PC-3 (cell line): ENCODE results near the gene PNLIPRP2. TPM values are rescaled to one million over a fixed set of nuclear protein-coding genes. Genes with fewer than 3 reads are reported as not detected.

ENCODE experiments used
- ATAC-seq: fragments of 200-7000 bp; cut with Tn5 transposase; 2 replicates; pipeline ENCODE4 v1.9.1; 2020; ENCODE audit warnings: mild to moderate bottlenecking, moderate library complexity
- BruUV-seq: library from RNA; stranded (reverse); fragments of 400-500 nt; replicated peaks from 2 replicates; lab custom pipeline; 2021; lab: Mats Ljungman, UMichigan
- CTCF ChIA-PET: fragments of 300-600 bp; sonication (Branson Sonifier 250); formaldehyde crosslinking; loops from one replicate; lab custom pipeline; 2022; ENCODE audit warnings: antibody characterized with exemption; lab: Charles Lee
- POLR2A ChIA-PET: fragments of 300-600 bp; sonication (Branson Sonifier 250); formaldehyde crosslinking; loops from one replicate; lab custom pipeline; 2022; ENCODE audit warnings: antibody characterized with exemption; ENCODE audit not compliant: unreplicated experiment; lab: Charles Lee
- DNase-seq: peaks from one replicate; pipeline ENCODE4 v3.0.0-alpha.2; 2015
- H2AFZ ChIP-seq: fragments of 300-600 bp; sonication (generic); 2 replicates; pipeline ENCODE4 v1.6.0; 2016; ENCODE audit warnings: antibody characterized with exemption, low read length
- H3F3A ChIP-seq: fragments of 300-600 bp; sonication (generic); one replicate; pipeline ENCODE4 v1.6.0; 2017; ENCODE audit warnings: antibody characterized with exemption, low read length, control low read depth, mild to moderate bottlenecking; ENCODE audit not compliant: unreplicated experiment
- H3K27ac ChIP-seq: fragments of 300-600 bp; sonication (generic); 2 replicates; pipeline ENCODE4 v1.5.1; 2016; ENCODE audit warnings: mild to moderate bottlenecking, low read length
- H3K27me3 ChIP-seq: fragments of 300-600 bp; sonication (generic); 2 replicates; pipeline ENCODE4 v1.6.1; 2016; ENCODE audit warnings: low read length, mixed read lengths
- H3K36me3 ChIP-seq: fragments of 300-600 bp; sonication (generic); 2 replicates; pipeline ENCODE4 v1.6.1; 2016; ENCODE audit warnings: low read depth, mixed run types, low read length, mixed read lengths
- H3K4me1 ChIP-seq: fragments of 300-600 bp; sonication (generic); 2 replicates; pipeline ENCODE4 v1.5.1; 2016; ENCODE audit warnings: low read length; ENCODE audit not compliant: insufficient read depth
- H3K4me2 ChIP-seq: fragments of 300-600 bp; sonication (generic); 2 replicates; pipeline ENCODE4 v1.6.0; 2016; ENCODE audit warnings: low read length
- H3K4me3 ChIP-seq: fragments of 300-600 bp; sonication (generic); 2 replicates; pipeline ENCODE4 v1.5.1; 2016; ENCODE audit warnings: mild to moderate bottlenecking, low read length, mixed read lengths
- H3K79me2 ChIP-seq: fragments of 300-600 bp; sonication (generic); 2 replicates; pipeline ENCODE4 v1.6.1; 2017; ENCODE audit warnings: low read length, mixed read lengths
- H3K9ac ChIP-seq: fragments of 300-600 bp; sonication (generic); 2 replicates; pipeline ENCODE4 v1.6.0; 2016; ENCODE audit warnings: mild to moderate bottlenecking, low read length
- H3K9me2 ChIP-seq: fragments of 300-600 bp; sonication (generic); replicated peaks from 2 replicates; pipeline ENCODE4 v1.6.1; 2016; ENCODE audit warnings: mixed run types, low read length, mixed read lengths
- H3K9me3 ChIP-seq: fragments of 300-600 bp; sonication (generic); 2 replicates; pipeline ENCODE4 v1.6.1; 2016; ENCODE audit warnings: low read length, mixed read lengths
- H4K20me1 ChIP-seq: fragments of 300-600 bp; sonication (generic); 2 replicates; pipeline ENCODE4 v1.6.1; 2016; ENCODE audit warnings: low read length, mixed read lengths
- CTCF ChIP-seq: fragments of 300-600 bp; sonication (generic); conservative IDR thresholded peaks from 2 replicates; pipeline ENCODE4 v1.5.1; 2017; ENCODE audit warnings: antibody characterized with exemption, low read depth, mild to moderate bottlenecking, low read length
- EZH2 ChIP-seq: fragments of 300-600 bp; sonication (generic); IDR thresholded peaks from one replicate; pipeline ENCODE4 v1.6.1; 2017; ENCODE audit warnings: antibody characterized with exemption, mild to moderate bottlenecking, low read length; ENCODE audit not compliant: unreplicated experiment
- EZH2phosphoT487 ChIP-seq: fragments of 300-600 bp; sonication (generic); IDR thresholded peaks from 2 replicates; pipeline ENCODE4 v1.6.1; 2018; ENCODE audit warnings: mild to moderate bottlenecking, antibody characterized with exemption, low read length, borderline replicate concordance
- intact Hi-C: fragments of 100-400 bp; cut with micrococcal nuclease; formaldehyde crosslinking; loops from 2 replicates; pipeline ENCODE4 v1.9.0; 2023
- total RNA-seq: library from RNA; depleted of rRNA; stranded (reverse); fragments of >200 nt; gene quantifications from 2 replicates; pipeline ENCODE4 v1.2.3, GENCODE V29; 2014

Gene PNLIPRP2
- total RNA-seq, 1 experiment from 2014 or later = not detected

GRCh38 chr10:116669080-116669479, 48.3 kb downstream of the PNLIPRP2 start:
- H3F3A ChIP-seq = no peaks in the 10 kb centered on the region
- H3K4me3 ChIP-seq = no peak overlapping the region
- BruUV-seq = no TSS peak
- no peak overlapping the region for H2AFZ ChIP-seq
- no peaks in the 10 kb centered on the region for H4K20me1 ChIP-seq
- no peak overlapping the region for H3K9ac ChIP-seq
- H3K9me3 ChIP-seq = no peaks in the 10 kb centered on the region
- H3K36me3 ChIP-seq = no peaks in the 10 kb centered on the region
- DNase-seq (peak; percentile 55), ATAC-seq (no peak)
- intact Hi-C loops = no loop called here
- H3K27me3 ChIP-seq = no peaks in the 10 kb centered on the region
- CTCF ChIA-PET = no interaction called here
- H3K79me2 ChIP-seq = no peaks in the 10 kb centered on the region
- H3K9me2 ChIP-seq = no peaks in the 10 kb centered on the region
- H3K4me1 ChIP-seq = peaks cover 24% of the 10 kb centered on the region
- TF ChIP-seq EZH2phosphoT487 (no peak), CTCF (no peak), EZH2 (no peak)
- no peak overlapping the region for H3K4me2 ChIP-seq
- POLR2A ChIA-PET = no interaction called here
- no peak overlapping the region for H3K27ac ChIP-seq

GRCh38 chr10:116669832-116670644, 49.3 kb downstream of the PNLIPRP2 start:
- no peaks in the 10 kb centered on the region for H3F3A ChIP-seq
- H3K4me1 ChIP-seq = peaks cover 24% of the 10 kb centered on the region
- H3K27ac ChIP-seq = no peak overlapping the region
- ATAC-seq (no peak), DNase-seq (no peak)
- H2AFZ ChIP-seq = no peak overlapping the region
- H3K9ac ChIP-seq = no peak overlapping the region
- TF ChIP-seq CTCF = no peak
- no peak for TF ChIP-seq EZH2
- TF ChIP-seq EZH2phosphoT487 = no peak
- H3K27me3 ChIP-seq = no peaks in the 10 kb centered on the region
- BruUV-seq = no TSS peak
- no peaks in the 10 kb centered on the region for H3K36me3 ChIP-seq
- intact Hi-C loops = no loop called here
- no peaks in the 10 kb centered on the region for H3K79me2 ChIP-seq
- H3K4me3 ChIP-seq = no peak overlapping the region
- H3K9me3 ChIP-seq = no peaks in the 10 kb centered on the region
- H3K4me2 ChIP-seq = no peak overlapping the region
- ChIA-PET POLR2A (no interaction called here), CTCF (no interaction called here)
- H4K20me1 ChIP-seq = no peaks in the 10 kb centered on the region
- H3K9me2 ChIP-seq = no peaks in the 10 kb centered on the region

- no peak overlapping the region for H2AFZ ChIP-seq
- intact Hi-C loops = no loop called here
Observed at GRCh38 chr10:116670706-116671105, 50.0 kb downstream of the PNLIPRP2 start.

More at GRCh38 chr10:116670706-116671105, 50.0 kb downstream of the PNLIPRP2 start:
- H3K9me2 ChIP-seq = no peaks in the 10 kb centered on the region
- no peaks in the 10 kb centered on the region for H3K79me2 ChIP-seq
- H3K4me1 ChIP-seq = peaks cover 24% of the 10 kb centered on the region
- no TSS peak for BruUV-seq
- no peaks in the 10 kb centered on the region for H4K20me1 ChIP-seq
- H3K4me2 ChIP-seq = 0 out of 2 replicates have a peak overlapping the region, but pooled peaks have one; percentile 5
- ATAC-seq (no peak), DNase-seq (no peak)
- H3K27ac ChIP-seq = no peak overlapping the region
- CTCF ChIA-PET = no interaction called here
- H3F3A ChIP-seq = no peaks in the 10 kb centered on the region
- no peak overlapping the region for H3K9ac ChIP-seq
- POLR2A ChIA-PET = no interaction called here
- no peak for TF ChIP-seq EZH2phosphoT487
- no peak for TF ChIP-seq CTCF
- H3K36me3 ChIP-seq = no peaks in the 10 kb centered on the region
- H3K27me3 ChIP-seq = no peaks in the 10 kb centered on the region
- H3K4me3 ChIP-seq = no peak overlapping the region
- H3K9me3 ChIP-seq = no peaks in the 10 kb centered on the region
